Activated CD4-positive, alpha-beta T cell treated with anti-CD3 and anti-CD28 coated beads, Interleukin-2, amount 10 ng/mL, durations not matched to agents 24 days and 14 days (primary cell): ENCODE data around the gene ATOSA. TPM values are rescaled to one million over a fixed set of nuclear protein-coding genes. Genes with fewer than 3 reads are reported as not detected.

Experiments used
- DNase-seq: peaks from one replicate; pipeline ENCODE4 v3.0.0; 2022
- H3K27ac Mint-ChIP-seq: one replicate; pipeline ENCODE4 v1.8.0; 2022; ENCODE audit warnings: mild to moderate bottlenecking, mixed read lengths
- H3K27me3 Mint-ChIP-seq: one replicate; pipeline ENCODE4 v1.8.0; 2022; ENCODE audit warnings: mixed read lengths
- H3K36me3 Mint-ChIP-seq: one replicate; pipeline ENCODE4 v1.8.0; 2022; ENCODE audit warnings: low read depth, mild to moderate bottlenecking, mixed read lengths
- H3K4me1 Mint-ChIP-seq: one replicate; pipeline ENCODE4 v1.8.0; 2021; ENCODE audit warnings: mixed read lengths
- H3K4me3 Mint-ChIP-seq: one replicate; pipeline ENCODE4 v1.8.0; 2022; ENCODE audit warnings: mild to moderate bottlenecking, moderate library complexity, mixed read lengths
- H3K9me3 Mint-ChIP-seq: one replicate; pipeline ENCODE4 v1.8.0; 2021; ENCODE audit warnings: mixed read lengths
- intact Hi-C: fragments of 100-400 bp; cut with micrococcal nuclease; formaldehyde crosslinking; loops from one replicate; pipeline ENCODE4 v1.15.1; 2023
- total RNA-seq: library from RNA; stranded (reverse); gene quantifications from 2 replicates; pipeline ENCODE4 v1.2.3, GENCODE V29; 2022

Gene ATOSA
- total RNA-seq, 1 donor from 2014 or later, result 13.4 TPM

GRCh38 chr15:52677593-52678467 is 1.4 kb downstream of the ATOSA start:
- Mint-ChIP-seq H3K4me1 (peaks cover 29% of the 10 kb centered on the region), H3K9me3 (no peaks in the 10 kb centered on the region), H3K36me3 (peaks cover 17% of the 10 kb centered on the region)

GRCh38 chr15:52674831-52675230 is 4.4 kb downstream of the ATOSA start:
- intact Hi-C loops, result loop anchor here (5.0 kb wide), 2 partner anchors 343 to 703 kb away; partner anchors contain the start of gene LEO1
- H3K4me3 Mint-ChIP-seq, result no peak overlapping the region
- H3K27me3 Mint-ChIP-seq, result no peaks in the 10 kb centered on the region
- no peak for DNase-seq
- H3K36me3 Mint-ChIP-seq, result peaks cover 33% of the 10 kb centered on the region
- no peaks in the 10 kb centered on the region for H3K9me3 Mint-ChIP-seq
- no peak overlapping the region for H3K27ac Mint-ChIP-seq
- peaks cover 23% of the 10 kb centered on the region for H3K4me1 Mint-ChIP-seq

More at GRCh38 chr15:52677593-52678467, 1.4 kb downstream of the ATOSA start:
- Mint-ChIP-seq H3K27me3 (peaks cover 6% of the 10 kb centered on the region), H3K27ac (peak overlapping the region; percentile 99), H3K4me3 (peak overlapping the region; percentile 98)
- intact Hi-C loops, result loop anchor here (2.0 to 5.0 kb wide), 7 partner anchors 19 to 706 kb away; partner anchors contain the start of genes LEO1 and MYO5A
- DNase-seq, result peak; percentile 86

- no peaks in the 10 kb centered on the region for H3K27me3 Mint-ChIP-seq
- no peak overlapping the region for H3K4me3 Mint-ChIP-seq
- H3K27ac Mint-ChIP-seq, result no peak overlapping the region
- intact Hi-C loops, result no loop called here
- peaks cover 21% of the 10 kb centered on the region for H3K4me1 Mint-ChIP-seq
- no peaks in the 10 kb centered on the region for H3K9me3 Mint-ChIP-seq
- DNase-seq, result no peak
- H3K36me3 Mint-ChIP-seq, result peaks cover 34% of the 10 kb centered on the region
Measured at GRCh38 chr15:52673734-52674133, 5.5 kb downstream of the ATOSA start.

- Mint-ChIP-seq H3K36me3 (peaks cover 34% of the 10 kb centered on the region), H3K4me3 (no peak overlapping the region), H3K27ac (no peak overlapping the region), H3K27me3 (no peaks in the 10 kb centered on the region), H3K4me1 (peaks cover 21% of the 10 kb centered on the region), H3K9me3 (no peaks in the 10 kb centered on the region)
- no peak for DNase-seq
- intact Hi-C loops, result no loop called here
Measured at GRCh38 chr15:52673312-52673711, 5.9 kb downstream of the ATOSA start.

- intact Hi-C loops, result no loop called here
- no peak for DNase-seq
- no peaks in the 10 kb centered on the region for H3K9me3 Mint-ChIP-seq
- peaks cover 40% of the 10 kb centered on the region for H3K36me3 Mint-ChIP-seq
- H3K27me3 Mint-ChIP-seq, result no peaks in the 10 kb centered on the region
- no peak overlapping the region for H3K27ac Mint-ChIP-seq
- H3K4me1 Mint-ChIP-seq, result peaks cover 21% of the 10 kb centered on the region
- H3K4me3 Mint-ChIP-seq, result no peak overlapping the region
Measured at GRCh38 chr15:52672661-52673060, 6.5 kb downstream of the ATOSA start.

GRCh38 chr15:52670087-52670486 is 9.1 kb downstream of the ATOSA start:
- H3K36me3 Mint-ChIP-seq, result peaks cover 47% of the 10 kb centered on the region
- H3K4me1 Mint-ChIP-seq, result peaks cover 14% of the 10 kb centered on the region
- no peaks in the 10 kb centered on the region for H3K9me3 Mint-ChIP-seq
- H3K27ac Mint-ChIP-seq, result no peak overlapping the region
- no peaks in the 10 kb centered on the region for H3K27me3 Mint-ChIP-seq
- H3K4me3 Mint-ChIP-seq, result no peak overlapping the region
- intact Hi-C loops, result no loop called here
- no peak for DNase-seq

GRCh38 chr15:52668133-52668532 is 11.1 kb downstream of the ATOSA start:
- intact Hi-C loops, result no loop called here
- H3K27me3 Mint-ChIP-seq, result no peaks in the 10 kb centered on the region
- no peaks in the 10 kb centered on the region for H3K9me3 Mint-ChIP-seq
- H3K4me3 Mint-ChIP-seq, result no peak overlapping the region
- peaks cover 51% of the 10 kb centered on the region for H3K36me3 Mint-ChIP-seq
- H3K27ac Mint-ChIP-seq, result no peak overlapping the region
- DNase-seq, result no peak
- peaks cover 10% of the 10 kb centered on the region for H3K4me1 Mint-ChIP-seq

- peaks cover 52% of the 10 kb centered on the region for H3K36me3 Mint-ChIP-seq
- H3K4me3 Mint-ChIP-seq, result no peak overlapping the region
- H3K9me3 Mint-ChIP-seq, result no peaks in the 10 kb centered on the region
- intact Hi-C loops, result no loop called here
- DNase-seq, result no peak
- peaks cover 10% of the 10 kb centered on the region for H3K4me1 Mint-ChIP-seq
- H3K27me3 Mint-ChIP-seq, result no peaks in the 10 kb centered on the region
- no peak overlapping the region for H3K27ac Mint-ChIP-seq
Measured at GRCh38 chr15:52667597-52667996, 11.6 kb downstream of the ATOSA start.

GRCh38 chr15:52663536-52664294 is 15.5 kb downstream of the ATOSA start:
- no peak for DNase-seq
- no peaks in the 10 kb centered on the region for H3K27me3 Mint-ChIP-seq
- no peak overlapping the region for H3K27ac Mint-ChIP-seq
- intact Hi-C loops, result no loop called here
- H3K4me1 Mint-ChIP-seq, result peaks cover 21% of the 10 kb centered on the region
- peaks cover 58% of the 10 kb centered on the region for H3K36me3 Mint-ChIP-seq
- H3K9me3 Mint-ChIP-seq, result no peaks in the 10 kb centered on the region
- no peak overlapping the region for H3K4me3 Mint-ChIP-seq

GRCh38 chr15:52661909-52662308 is 17.3 kb downstream of the ATOSA start:
- DNase-seq, result no peak
- Mint-ChIP-seq H3K9me3 (no peaks in the 10 kb centered on the region), H3K27ac (no peak overlapping the region), H3K36me3 (peaks cover 57% of the 10 kb centered on the region), H3K27me3 (no peaks in the 10 kb centered on the region), H3K4me1 (peaks cover 23% of the 10 kb centered on the region), H3K4me3 (no peak overlapping the region)
- intact Hi-C loops, result no loop called here

GRCh38 chr15:52660192-52660591 is 19.0 kb downstream of the ATOSA start:
- Mint-ChIP-seq H3K27ac (no peak overlapping the region), H3K4me1 (peaks cover 21% of the 10 kb centered on the region), H3K4me3 (no peak overlapping the region), H3K27me3 (no peaks in the 10 kb centered on the region), H3K36me3 (peaks cover 46% of the 10 kb centered on the region), H3K9me3 (no peaks in the 10 kb centered on the region)
- intact Hi-C loops, result no loop called here
- DNase-seq, result no peak

- H3K27ac Mint-ChIP-seq, result peak overlapping the region; percentile 74
- intact Hi-C loops, result loop anchor here (2.0 kb wide), 1 partner anchor 20 kb away; the partner anchor contains the start of gene ATOSA
- peaks cover 21% of the 10 kb centered on the region for H3K4me1 Mint-ChIP-seq
- H3K27me3 Mint-ChIP-seq, result no peaks in the 10 kb centered on the region
- peak; percentile 70 for DNase-seq
- H3K4me3 Mint-ChIP-seq, result no peak overlapping the region
- no peaks in the 10 kb centered on the region for H3K9me3 Mint-ChIP-seq
- H3K36me3 Mint-ChIP-seq, result peaks cover 43% of the 10 kb centered on the region
Measured at GRCh38 chr15:52658955-52659354, 20.2 kb downstream of the ATOSA start.

- intact Hi-C loops, result no loop called here
- H3K27me3 Mint-ChIP-seq, result no peaks in the 10 kb centered on the region
- H3K27ac Mint-ChIP-seq, result no peak overlapping the region
- H3K4me1 Mint-ChIP-seq, result peaks cover 21% of the 10 kb centered on the region
- H3K9me3 Mint-ChIP-seq, result no peaks in the 10 kb centered on the region
- H3K4me3 Mint-ChIP-seq, result no peak overlapping the region
- no peak for DNase-seq
- peaks cover 41% of the 10 kb centered on the region for H3K36me3 Mint-ChIP-seq
Measured at GRCh38 chr15:52657338-52657737, 21.9 kb downstream of the ATOSA start.

- intact Hi-C loops, result no loop called here
- peaks cover 23% of the 10 kb centered on the region for H3K4me1 Mint-ChIP-seq
- DNase-seq, result no peak
- H3K27me3 Mint-ChIP-seq, result no peaks in the 10 kb centered on the region
- peaks cover 34% of the 10 kb centered on the region for H3K36me3 Mint-ChIP-seq
- no peak overlapping the region for H3K4me3 Mint-ChIP-seq
- no peaks in the 10 kb centered on the region for H3K9me3 Mint-ChIP-seq
- H3K27ac Mint-ChIP-seq, result no peak overlapping the region
Measured at GRCh38 chr15:52656412-52656811, 22.8 kb downstream of the ATOSA start.
